Measurements from ENCODE around the gene PPIF.

- no peak for TF ChIP-seq ZSCAN18 (CRISPR knock-in tag; IDR thresholded peaks at IDR 0.05)
- TF ChIP-seq JUN (CRISPR knock-in tag; IDR thresholded peaks at IDR 0.05) = no peak
- TF ChIP-seq AFF4 (CRISPR knock-in tag; IDR thresholded peaks at IDR 0.05; ENCODE audit: borderline replicate concordance) = no peak
- TF ChIP-seq ATF1 (CRISPR knock-in tag; IDR thresholded peaks at IDR 0.05) = no peak
- no peak for TF ChIP-seq CTCF (IDR thresholded peaks at IDR 0.05)
- no peak for TF ChIP-seq SP1 (CRISPR knock-in tag; conservative IDR thresholded peaks at IDR 0.05)
- no peak for TF ChIP-seq ATF3 (CRISPR knock-in tag; conservative IDR thresholded peaks at IDR 0.05)
- no peak for TF ChIP-seq MLX (CRISPR knock-in tag; IDR thresholded peaks at IDR 0.05)
- TF ChIP-seq TEAD4 (CRISPR knock-in tag; IDR thresholded peaks at IDR 0.05) = no peak
Observed at GRCh38 chr10:79329529-79329928, 17.7 kb upstream of the PPIF start.

All from WTC11 (cell line).